DMS 273 (cell line): ENCODE measurements around the gene IRF6.

Experiments
- DNase-seq: peaks from one replicate; lab custom pipeline; 2025; ENCODE audit not compliant: unreplicated experiment; lab: John Stamatoyannopoulos, UW

Gene IRF6

DNA sequence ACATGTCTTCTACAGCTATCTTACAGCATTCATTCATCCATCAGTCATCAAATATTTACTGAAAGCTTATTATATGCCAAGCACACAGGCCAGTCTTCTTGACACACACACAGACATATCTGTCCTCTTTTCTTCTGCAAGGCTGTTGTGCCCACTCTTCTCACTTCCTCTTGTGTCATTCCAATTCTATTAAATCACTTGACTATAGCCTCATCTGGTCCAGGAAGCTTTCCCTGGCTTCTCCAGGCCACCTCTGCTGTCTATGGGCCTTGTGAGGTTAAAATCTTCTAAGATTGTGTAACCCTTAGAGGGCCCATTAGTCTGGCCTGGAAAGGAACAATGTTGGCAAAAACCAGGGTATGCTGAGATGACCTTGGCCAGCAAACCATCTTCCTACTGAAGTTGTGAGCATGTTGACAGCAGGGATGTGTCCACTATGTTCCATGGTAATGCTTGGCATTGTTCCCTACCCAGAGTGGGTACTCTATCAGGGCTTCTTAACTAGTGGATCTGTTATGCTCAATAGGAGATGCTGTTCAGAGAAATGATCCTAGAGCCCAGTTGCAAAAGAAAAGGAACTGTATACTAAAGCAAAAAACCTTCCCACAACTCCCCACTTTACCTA is 44.8 kb downstream of the IRF6 start:
- DNase-seq: no peak

DNA sequence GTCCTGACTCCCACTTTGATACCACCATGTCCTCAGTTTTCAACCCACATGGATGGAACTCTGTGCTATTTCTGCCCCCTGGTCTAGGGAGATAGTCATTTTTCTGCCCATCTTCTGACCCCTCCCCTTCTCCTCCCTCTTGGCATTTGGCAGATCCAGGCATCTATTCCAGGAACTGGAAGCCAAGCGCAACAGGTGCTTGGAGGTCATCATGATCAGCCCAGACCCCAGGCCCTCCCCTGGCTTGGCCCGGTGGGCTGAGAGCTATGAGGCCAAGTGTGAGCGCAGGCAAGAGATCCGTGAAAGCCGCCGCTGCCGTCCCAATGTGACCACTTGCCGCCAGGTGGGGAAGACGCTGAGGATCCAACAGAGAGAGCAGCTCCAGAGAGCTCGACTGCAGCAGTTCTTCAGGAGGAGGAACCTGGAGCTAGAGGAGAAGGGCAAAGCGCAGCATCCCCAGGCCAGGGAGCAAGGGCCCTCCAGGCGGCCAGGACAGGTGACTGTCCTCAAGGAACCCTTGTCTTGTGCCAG is 46.0 kb downstream of the IRF6 start:
- DNase-seq: no peak

DNA sequence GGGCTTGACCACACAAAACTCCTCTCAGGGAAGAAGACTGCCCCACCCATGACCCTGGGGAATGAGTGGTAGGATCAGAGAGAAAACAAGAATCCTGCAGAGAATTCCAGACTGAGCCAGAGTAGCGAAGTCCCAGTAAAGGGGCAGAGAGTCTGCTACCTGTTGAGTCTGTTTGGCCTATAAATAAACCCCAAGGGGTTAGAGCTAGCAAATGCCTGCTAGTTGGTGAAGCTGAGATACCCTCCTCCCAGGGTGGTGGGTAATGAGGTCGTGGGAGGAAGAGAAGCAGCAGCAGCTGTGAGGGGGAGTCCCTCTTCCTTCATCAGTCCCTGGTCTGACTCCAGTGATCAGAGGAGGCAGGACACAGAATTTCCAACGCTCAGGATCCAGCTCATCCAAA is 47.5 kb downstream of the IRF6 start:
- DNase-seq: peak; percentile 30

DNA sequence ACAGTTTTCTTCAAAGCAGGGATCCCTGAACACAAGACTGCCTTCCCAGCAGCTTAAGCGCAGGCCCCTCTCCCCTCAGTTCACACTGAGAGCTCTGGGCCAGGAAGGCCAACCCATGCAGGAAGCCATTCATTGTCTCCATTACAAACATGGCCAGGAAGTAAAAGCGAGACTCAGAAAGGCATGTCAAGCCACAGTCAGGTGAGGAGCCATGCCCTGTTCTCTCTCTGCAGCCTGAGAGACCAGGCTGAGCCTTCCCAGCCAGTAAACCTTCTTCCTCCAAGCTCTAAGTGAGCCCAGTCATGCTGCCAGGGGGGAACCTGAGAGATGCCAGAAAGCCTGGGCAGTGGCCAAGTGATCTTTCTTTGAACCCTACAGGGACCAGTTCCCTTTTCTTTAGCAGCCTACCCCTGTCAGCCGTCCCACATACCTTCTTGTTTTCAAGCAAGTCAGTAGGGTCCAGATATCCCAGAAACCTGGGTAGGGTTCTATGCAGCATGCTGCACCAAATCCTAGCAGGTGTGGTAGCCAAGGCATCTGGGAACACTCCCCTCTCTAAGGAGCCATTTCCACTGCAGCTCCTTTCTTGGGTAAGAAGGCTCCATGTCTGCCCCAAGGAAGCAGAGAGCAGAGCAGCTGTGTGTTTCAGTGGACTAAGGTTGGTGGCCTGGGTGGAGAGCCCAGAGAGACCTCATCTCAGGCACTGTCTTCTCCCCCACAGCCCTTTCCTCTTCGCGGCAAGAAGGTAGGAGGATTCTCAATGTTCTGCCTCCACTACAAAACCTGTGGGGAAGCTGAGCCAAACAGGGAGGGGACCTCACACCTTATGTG is 49.1 kb downstream of the IRF6 start:
- peak; percentile 9 for DNase-seq

DNA sequence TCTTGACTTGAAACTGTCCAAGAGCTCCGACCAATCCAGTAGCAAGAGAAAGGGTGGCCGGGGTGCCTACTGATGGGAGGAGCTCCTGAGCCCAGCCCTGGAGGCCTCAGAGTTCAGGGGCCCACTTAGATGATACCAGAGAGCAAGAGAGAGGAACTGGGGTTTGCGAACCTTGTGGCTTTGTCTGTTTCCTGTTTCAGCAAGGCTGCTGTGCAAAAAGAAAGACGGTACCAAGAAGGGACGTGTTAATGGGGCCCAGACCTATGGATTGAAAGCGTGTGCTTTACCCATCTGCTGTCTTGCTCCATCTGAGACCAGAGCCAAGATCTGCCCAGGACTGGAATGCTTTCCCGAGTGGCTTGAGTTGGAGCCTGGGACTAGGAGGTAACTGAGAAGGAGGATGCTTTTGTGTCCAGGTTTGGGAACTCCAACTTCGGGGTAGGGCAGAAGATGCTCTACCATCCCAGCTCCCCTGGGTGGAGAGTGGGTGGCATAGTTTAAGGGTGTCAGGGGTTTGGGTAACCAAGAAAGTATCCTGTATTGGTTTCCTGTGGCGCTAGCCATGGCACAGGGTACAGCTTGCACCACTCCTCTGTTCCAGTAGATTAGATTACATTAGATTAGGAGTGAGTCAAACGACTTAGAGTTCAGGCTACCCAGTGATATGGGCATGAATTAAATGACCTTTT is 49.9 kb downstream of the IRF6 start, which contains the start of gene TRAF3IP3:
Gene TRAF3IP3, plus strand, starts transcription at position 128 of the 689 bp plus-strand sequence. CDS start 3,987 bp downstream, outside the sequence.
- DNase-seq: no peak

DNA sequence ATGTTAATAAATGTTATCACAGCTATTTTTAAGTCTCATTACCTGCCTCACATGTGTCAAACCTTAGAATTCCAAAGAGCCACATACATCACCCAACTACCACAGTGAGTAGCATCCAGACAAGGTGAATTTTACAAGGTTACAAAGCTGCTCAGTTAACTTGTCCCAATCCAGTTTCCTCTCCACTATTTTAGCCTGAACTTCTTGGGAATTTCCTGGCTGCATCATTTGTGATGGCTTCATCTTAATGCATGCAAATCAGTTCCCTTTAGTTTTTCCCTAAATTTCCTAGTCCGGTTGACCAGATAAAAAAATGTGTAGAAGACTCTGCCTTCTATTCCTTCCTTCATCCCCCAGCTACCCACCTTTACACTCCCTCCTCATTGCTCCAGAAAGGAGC is 50.7 kb downstream of the IRF6 start:
- DNase-seq: no peak

DNA sequence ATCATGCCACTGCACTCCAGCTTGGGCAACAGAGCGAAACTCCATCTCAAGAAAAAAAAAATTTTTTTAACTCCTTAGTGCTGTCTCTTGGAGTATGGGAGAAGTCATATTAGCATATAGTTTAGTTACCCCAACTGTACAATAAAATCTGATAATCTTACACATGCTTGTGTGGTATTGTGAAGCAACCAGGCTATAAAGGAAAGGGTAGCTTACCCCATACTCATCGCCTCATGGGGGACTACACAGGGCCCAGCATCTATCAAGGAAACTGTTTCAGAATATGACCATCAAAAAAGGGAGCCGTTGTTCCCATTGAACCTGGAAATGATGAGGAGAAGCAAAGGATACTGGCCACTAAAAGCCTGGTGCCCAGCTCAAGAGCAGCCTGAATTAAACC is 53.1 kb downstream of the IRF6 start:
- DNase-seq: no peak

DNA sequence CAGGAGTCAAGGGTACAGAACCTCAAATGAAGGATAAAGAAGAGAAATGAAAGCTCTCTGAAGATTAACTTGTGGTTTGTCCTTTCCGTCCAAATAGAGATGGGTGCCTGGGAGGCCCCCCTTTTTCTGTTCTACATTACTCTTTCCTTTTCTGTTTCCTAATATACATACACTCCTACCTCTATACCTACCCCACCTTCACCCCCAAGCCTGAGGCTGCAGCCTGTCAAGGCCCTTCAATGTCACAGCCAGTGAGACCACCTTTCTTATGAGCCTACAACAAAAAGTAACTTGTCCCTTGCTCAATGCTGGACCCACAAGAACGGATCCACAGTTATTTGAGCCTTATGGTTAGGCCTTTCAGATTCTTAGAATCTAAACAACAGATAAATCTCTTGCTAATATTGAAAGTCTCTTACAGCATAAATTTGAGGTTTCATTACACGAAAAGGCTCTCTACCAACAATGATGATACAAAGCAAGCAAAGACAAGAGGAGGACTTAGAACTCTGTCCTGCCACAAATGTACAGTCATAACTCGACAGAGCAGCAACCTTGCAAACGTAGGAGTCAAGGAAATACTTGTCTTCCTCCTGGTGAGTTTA is 54.2 kb downstream of the IRF6 start:
- DNase-seq: no peak

DNA sequence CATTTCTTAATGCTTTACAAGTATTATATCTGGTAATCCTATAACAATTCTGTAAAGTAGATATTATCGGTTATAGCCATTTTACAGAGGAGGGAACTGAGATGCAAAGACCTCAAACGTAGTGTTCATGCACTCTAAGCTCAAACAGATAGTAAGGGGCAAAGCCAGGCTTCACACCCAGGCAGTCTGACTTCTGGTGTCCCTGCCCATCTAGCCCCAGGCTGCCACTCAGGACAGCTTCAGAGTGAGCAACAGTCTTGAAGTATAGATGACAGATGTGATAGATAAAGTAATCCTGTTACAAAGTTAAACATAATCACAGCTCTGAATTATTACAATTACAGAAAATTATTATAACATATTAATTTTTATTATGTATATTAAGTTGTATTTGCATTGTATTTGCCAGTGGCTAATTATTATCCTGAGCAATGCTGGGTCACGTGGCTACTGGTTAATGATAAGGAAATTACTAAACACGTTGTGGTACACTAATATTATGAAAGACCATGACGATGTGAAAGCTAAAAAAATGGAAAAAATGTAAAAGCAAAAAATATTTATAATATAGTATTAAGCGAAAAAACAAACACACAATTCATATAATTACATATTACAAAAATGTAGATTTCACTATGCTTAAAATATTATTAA is 56.1 kb downstream of the IRF6 start:
- DNase-seq: no peak

DNA sequence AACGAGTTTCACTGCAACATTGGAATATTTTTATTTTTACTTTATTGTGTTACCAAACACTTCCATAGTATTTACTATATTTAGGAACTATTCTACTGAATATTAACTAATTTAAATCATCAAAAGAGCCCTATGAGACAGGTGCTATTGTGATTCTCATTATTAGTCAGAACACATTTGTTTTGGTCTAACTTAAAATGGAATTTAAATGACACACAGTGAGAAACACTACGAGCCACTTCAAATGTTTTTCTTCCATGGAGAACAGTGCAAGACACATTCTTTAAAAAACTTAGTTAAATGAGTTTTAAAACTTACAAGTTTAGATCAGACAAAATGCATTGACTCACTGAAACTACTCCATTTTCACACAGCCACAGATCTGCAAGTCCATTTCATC is 56.7 kb downstream of the IRF6 start:
- no peak for DNase-seq

DNA sequence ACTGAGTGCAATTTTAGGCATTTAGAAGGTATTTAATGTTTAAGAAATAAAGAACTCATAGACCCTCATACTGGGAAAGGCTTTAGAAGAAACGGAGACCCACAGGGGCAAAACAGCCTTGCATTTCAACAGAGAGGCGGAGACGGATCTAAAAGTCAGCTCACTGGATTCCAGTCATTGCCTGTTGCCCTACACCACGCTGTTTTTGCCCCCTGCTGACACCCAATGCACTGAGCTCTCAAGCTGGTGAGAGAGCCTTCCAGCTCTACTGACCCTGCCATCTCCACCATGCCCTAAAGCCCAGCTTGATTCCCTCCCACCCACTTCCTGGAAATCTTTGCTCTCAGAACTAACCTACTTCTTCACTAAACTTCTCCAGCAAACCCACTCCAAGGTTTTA is 57.3 kb downstream of the IRF6 start:
- no peak for DNase-seq

DNA sequence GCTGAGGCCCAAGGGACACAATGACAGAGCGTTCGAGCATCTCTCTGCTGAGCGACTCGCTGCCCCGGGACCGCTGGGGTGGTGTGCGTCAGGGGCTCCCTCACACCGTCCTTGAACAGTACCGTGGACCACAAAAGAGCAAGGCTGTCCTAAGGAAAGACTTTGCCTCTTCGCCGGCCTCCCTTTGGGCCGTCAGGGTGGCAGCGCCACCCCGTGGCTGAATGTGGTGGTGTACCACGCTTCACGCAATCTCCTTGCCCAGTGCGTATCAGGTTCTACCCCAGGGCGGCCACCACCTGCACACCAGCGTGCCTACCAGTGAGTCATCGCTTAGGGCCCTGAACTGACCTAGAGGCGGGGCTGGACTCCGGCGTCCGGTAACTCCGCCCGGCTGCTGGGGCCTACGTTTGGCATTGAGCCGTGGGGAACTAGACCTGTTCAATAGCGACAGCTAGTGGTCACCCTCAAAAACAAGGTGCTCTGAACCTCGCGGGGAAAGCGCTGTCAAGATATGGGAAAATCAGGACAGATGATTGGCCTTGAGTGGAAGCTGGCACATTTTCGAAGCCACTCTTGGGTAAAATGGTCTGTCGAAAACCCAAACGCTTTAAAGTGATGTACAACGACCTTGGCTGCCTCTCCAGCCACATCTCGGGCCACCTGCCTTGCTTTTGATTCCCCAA is 58.2 kb downstream of the IRF6 start:
- no peak for DNase-seq

DNA sequence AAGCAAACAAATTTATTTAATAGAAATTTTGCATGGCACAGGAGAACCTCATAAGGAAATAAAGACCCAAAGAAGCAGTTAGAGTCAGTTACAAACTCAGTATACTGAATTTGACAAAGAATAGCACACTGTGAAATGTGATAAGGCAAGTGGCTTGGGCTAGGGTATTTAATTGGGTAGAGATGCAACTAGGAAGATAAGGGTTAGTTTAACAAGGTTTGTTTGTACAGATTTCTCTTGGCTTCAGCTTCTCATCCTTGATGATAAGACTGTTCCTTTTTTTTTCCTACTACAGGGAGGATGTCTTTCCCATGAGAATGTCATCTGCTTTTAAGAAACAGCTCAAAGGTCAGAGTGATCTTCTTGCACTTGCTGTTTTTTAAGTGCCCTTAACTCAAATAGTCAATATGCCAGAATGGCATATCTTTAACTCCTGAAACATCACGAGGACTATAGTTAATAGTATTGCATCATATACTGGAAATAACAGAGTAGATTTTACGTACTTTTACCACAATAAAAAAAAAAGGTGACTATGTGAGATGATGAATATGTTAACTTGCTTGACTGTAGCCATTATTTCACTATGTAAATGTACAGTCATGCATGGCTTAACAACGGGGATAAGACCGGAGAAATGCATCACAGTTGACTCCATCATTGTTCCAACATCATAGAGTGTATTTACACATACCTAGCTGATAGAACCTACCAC is 59.3 kb downstream of the IRF6 start:
- no peak for DNase-seq

DNA sequence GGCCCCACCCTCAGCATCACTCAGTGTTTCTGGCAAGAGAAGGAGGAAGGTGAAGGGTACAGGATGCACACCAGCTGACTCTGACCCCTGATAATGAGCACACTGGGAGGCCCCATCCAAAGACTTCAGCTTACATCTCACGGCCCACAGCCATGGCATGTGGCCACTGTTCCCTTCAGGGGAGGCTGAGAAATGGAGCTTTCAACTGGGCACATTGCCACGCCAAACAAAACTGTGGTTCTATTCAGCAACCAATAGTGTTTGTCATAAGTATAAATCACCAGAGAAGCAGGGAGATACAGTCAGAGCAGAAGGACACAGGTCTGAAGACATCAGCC is 62.8 kb downstream of the IRF6 start:
- peak; percentile 12 for DNase-seq

DNA sequence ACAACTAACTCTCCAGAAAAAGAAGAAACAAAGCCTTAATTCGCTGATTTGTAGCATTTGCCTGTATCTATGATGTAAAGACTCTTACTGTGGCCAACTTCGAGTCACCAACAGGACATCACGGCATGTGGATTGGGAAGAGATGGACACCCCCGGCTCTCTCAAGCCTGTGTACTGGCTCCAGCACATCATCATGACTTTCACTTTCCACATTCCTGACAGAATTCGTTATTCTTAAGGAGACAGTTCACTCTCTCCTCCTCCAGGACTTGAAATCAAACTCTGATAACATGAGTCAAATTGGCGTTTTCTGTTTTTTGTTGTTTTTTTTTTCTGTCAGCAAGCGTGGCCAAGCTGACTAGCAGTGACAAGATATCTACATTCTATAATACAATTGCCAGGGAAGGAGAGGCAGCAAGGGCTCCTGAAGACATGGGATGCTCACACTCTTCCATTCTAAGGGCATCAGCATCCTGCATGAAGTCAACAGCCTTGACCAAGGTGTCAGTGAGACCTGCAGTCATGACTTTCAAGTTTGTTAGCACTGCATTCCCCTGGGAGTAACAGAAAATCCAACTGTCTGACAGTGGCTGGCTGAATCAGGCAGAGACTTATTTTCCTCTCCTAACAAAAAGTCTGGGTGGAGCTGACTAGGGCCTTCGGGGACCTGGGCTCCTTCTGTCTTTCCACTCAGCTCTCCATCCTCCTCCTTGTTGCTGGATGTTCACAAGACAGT is 63.4 kb downstream of the IRF6 start:
- no peak for DNase-seq

DNA sequence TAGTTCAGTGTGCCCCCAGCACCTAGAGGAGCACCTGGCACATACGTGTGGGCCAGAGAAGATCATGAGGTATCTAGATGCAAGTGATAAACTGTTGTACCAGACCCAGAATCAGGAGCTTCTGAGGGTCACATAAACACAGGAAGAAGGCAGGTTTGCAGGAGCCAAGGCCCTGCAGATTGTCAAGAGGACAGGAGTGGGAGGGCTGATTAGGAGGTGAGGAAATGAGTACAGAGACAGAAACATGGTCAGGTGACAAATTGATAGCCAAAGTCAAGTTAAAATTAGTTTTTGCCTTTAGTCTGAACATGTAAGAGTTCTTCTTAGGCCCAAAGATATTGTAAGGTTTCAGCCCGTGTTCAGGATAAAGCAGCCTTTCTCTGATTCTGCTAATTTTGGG is 64.1 kb downstream of the IRF6 start:
- no peak for DNase-seq

DNA sequence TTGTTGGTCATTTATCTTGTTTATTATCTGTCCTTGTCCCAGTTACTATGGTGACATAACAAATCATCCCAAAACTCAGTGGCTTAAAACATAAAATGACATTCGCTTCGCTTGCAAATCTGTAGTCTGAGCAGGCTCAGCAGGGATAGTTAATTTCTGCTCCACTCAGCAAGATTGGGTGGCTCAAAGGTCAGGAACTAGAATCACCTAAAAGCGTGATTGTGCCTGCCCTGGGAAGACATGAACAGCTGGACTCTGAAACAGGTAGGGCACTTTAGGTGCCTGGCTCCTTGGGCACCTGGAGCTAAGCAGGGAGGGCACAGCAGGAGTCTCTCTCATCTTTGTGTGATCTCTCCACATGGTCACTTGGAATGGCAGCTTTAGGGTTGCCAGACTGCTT is 64.7 kb downstream of the IRF6 start:
- no peak for DNase-seq

DNA sequence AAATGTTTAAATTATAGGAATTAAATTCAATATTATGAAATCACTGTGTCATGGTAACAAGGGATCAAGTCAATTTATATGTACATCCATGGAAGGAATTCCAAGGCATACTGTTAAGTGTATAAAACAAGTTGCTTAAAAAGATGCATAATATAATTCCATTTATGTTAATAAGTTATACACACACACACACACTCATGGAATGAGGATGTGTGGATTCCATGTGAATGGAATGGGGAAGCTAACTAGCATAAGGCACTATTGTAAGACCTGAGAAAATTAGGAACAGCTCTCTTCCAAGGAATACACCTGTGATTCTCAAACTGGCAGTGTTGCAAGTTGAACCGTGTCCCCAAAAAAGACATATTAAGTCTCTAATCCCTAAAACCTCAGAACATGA is 67.7 kb downstream of the IRF6 start:
- DNase-seq: no peak

DNA sequence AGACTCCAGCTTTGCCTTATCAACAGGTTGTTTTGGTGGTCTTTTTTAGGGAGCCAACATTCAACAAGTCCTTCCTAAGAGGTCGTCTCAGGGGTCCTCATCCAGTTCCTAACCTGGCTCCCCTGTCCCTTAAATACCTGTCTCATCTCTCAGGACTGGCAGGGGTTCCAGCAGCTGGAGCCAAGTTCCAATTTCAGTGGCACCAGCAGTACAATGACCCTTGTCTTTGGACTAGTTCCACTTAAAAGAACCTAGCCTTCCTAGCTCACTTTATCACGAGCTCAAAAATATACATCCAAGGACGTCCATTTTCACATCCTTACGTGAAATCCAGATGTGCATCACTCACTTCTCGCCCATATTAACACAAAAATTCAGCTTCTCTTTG is 68.8 kb downstream of the IRF6 start:
- no peak for DNase-seq
